CD4-positive, CD25-positive, alpha-beta regulatory T cell (primary cell): ENCODE measurements around the gene ZWINT. TPM values are rescaled to one million over a fixed set of nuclear protein-coding genes. Genes with fewer than 3 reads are reported as not detected.

Experiments
- ATAC-seq, 2 donors: fragments of 150-1000 bp; cut with Tn5 transposase; one replicate each; pipeline ENCODE4 v1.10.0; 2021; ENCODE audit warnings: low read depth in 2 of 2, moderate number of reproducible peaks in 2 of 2, moderate library complexity in 1 of 2
- DNase-seq, 3 donors: peaks; one replicate each; pipeline versions ENCODE4 v3.0.0 to v3.0.0-alpha.2; 2012 to 2022; ENCODE audit warnings: mixed read lengths in 1 of 3
- H3K27ac ChIP-seq: one replicate; pipeline ENCODE4 v1.7.0; 2013; ENCODE audit warnings: mild to moderate bottlenecking, low read length; ENCODE audit not compliant: insufficient read depth, poor library complexity, severe bottlenecking
- H3K27me3 ChIP-seq: one replicate; pipeline ENCODE4 v1.7.0; 2013; ENCODE audit warnings: low read length; ENCODE audit not compliant: control insufficient read depth, insufficient read depth
- H3K36me3 ChIP-seq: one replicate; pipeline ENCODE4 v1.7.0; 2013; ENCODE audit warnings: mild to moderate bottlenecking, low read length, moderate library complexity; ENCODE audit not compliant: control insufficient read depth, insufficient read depth
- H3K4me1 ChIP-seq: 2 replicates; pipeline ENCODE4 v1.7.0; 2013; ENCODE audit warnings: mild to moderate bottlenecking, low read length; ENCODE audit not compliant: insufficient read depth, control insufficient read depth, poor library complexity, severe bottlenecking
- H3K4me3 ChIP-seq: one replicate; pipeline ENCODE4 v1.7.0; 2013; ENCODE audit warnings: low read depth, mild to moderate bottlenecking, low read length, moderate library complexity
- H3K9me3 ChIP-seq, 2 experiments: 1 replicate in 1 of 2; 2 replicates in 1 of 2; pipeline ENCODE4 v1.7.0; 2013; ENCODE audit warnings: low read length in 2 of 2, mild to moderate bottlenecking in 1 of 2, moderate library complexity in 1 of 2; ENCODE audit not compliant: control insufficient read depth in 2 of 2
- H3K27ac Mint-ChIP-seq, 3 donors: one replicate each; pipeline ENCODE4 v1.8.0; 2020 to 2022; ENCODE audit warnings: mild to moderate bottlenecking in 3 of 3, mixed read lengths in 3 of 3, moderate library complexity in 2 of 3
- H3K27me3 Mint-ChIP-seq: one replicate; pipeline ENCODE4 v1.8.0; 2022; ENCODE audit warnings: mild to moderate bottlenecking, mixed read lengths
- H3K36me3 Mint-ChIP-seq: one replicate; pipeline ENCODE4 v1.8.0; 2020; ENCODE audit warnings: mixed read lengths
- H3K4me1 Mint-ChIP-seq, 4 donors: one replicate each; pipeline ENCODE4 v1.8.0; 2020 to 2022; ENCODE audit warnings: mixed read lengths in 4 of 4, mild to moderate bottlenecking in 1 of 4
- H3K4me3 Mint-ChIP-seq, 4 donors: one replicate each; pipeline ENCODE4 v1.8.0; 2020 to 2022; ENCODE audit warnings: mild to moderate bottlenecking in 4 of 4, mixed read lengths in 4 of 4, moderate library complexity in 3 of 4
- H3K9me3 Mint-ChIP-seq, 7 donors: one replicate each; pipeline ENCODE4 v1.8.0; 2020 to 2022; ENCODE audit warnings: mixed read lengths in 7 of 7, mild to moderate bottlenecking in 3 of 7, moderate library complexity in 2 of 7
- polyA plus RNA-seq, 4 donors: library from polyadenylated mRNA; unstranded; fragments of 300-500 nt; fragmentation: Illumina TruSeq; gene quantifications; one replicate each; pipeline ENCODE4 v1.2.3, GENCODE V29; 2021
- total RNA-seq: library from RNA; stranded (reverse); gene quantifications from one replicate; pipeline ENCODE4 v1.2.3, GENCODE V29; 2022

ZWINT gene
- 3.4 TPM for total RNA-seq
- 10 to 100 TPM in 3 of 4 donors, 1 to 10 TPM in 1; 6.8 to 13.7 (median 11.2) TPM for polyA plus RNA-seq

- no peaks in the 10 kb centered on the region for H3K9me3 Mint-ChIP-seq
- H3K36me3 ChIP-seq: no peaks in the 10 kb centered on the region
- no peaks in the 10 kb centered on the region for H3K36me3 Mint-ChIP-seq
- DNase-seq (peak; percentile 88 to 97 (median 91)), ATAC-seq (peak; percentile 89 to 94)
- H3K9me3 ChIP-seq: no peaks in the 10 kb centered on the region
- peak within 1 kb of the TSS; percentile 86 to 93 (median 90) for H3K27ac Mint-ChIP-seq
- peaks cover 14 to 58% (median 42%) of the 10 kb centered on the region in 4 donors for H3K4me1 Mint-ChIP-seq
- H3K4me3 Mint-ChIP-seq: peak within 1 kb of the TSS; percentile 87 to 97 (median 94)
- peaks cover 21% of the 10 kb centered on the region for H3K4me1 ChIP-seq
- peak within 1 kb of the TSS; percentile 98 for H3K4me3 ChIP-seq
- no peaks in the 10 kb centered on the region for H3K27me3 Mint-ChIP-seq
- H3K27ac ChIP-seq: peak within 1 kb of the TSS; percentile 60
- H3K27me3 ChIP-seq: no peaks in the 10 kb centered on the region
These were observed at the start of gene ZWINT for GRCh38 chr10:56360967-56361612. Gene ZWINT, minus strand, starts transcription at chr10:56361259. Its CDS starts 23 bp downstream, at chr10:56361236.

GRCh38 chr10:56383806-56384205, 22.7 kb upstream of the ZWINT start:
- no peaks in the 10 kb centered on the region for H3K27me3 ChIP-seq
- no peaks in the 10 kb centered on the region for H3K4me1 Mint-ChIP-seq
- no peaks in the 10 kb centered on the region for H3K36me3 ChIP-seq
- no peak overlapping the region for H3K4me3 ChIP-seq
- no peak overlapping the region for H3K4me3 Mint-ChIP-seq
- ATAC-seq (no peak), DNase-seq (no peak)
- H3K4me1 ChIP-seq: no peaks in the 10 kb centered on the region
- no peaks in the 10 kb centered on the region for H3K27me3 Mint-ChIP-seq
- H3K27ac Mint-ChIP-seq: no peak overlapping the region
- H3K36me3 Mint-ChIP-seq: no peaks in the 10 kb centered on the region
- H3K27ac ChIP-seq: no peak overlapping the region
- H3K9me3 Mint-ChIP-seq: peaks cover 0 to 10% (median 8%) of the 10 kb centered on the region in 7 donors
- no peaks in the 10 kb centered on the region for H3K9me3 ChIP-seq

- Histone ChIP-seq H3K4me3 (no peak overlapping the region), H3K4me1 (no peaks in the 10 kb centered on the region), H3K9me3 (peaks cover 28 to 30% of the 10 kb centered on the region in 2 experiments), H3K27me3 (no peaks in the 10 kb centered on the region), H3K36me3 (no peaks in the 10 kb centered on the region), H3K27ac (no peak overlapping the region)
- peak in 1 of 3 donors; percentile 37 for DNase-seq
- Mint-ChIP-seq H3K27ac (no peak overlapping the region), H3K9me3 (peaks cover 0 to 16% (median 12%) of the 10 kb centered on the region in 7 donors), H3K27me3 (no peaks in the 10 kb centered on the region), H3K4me3 (no peak overlapping the region), H3K36me3 (no peaks in the 10 kb centered on the region), H3K4me1 (no peaks in the 10 kb centered on the region)
- no peak for ATAC-seq
These were observed 9.4 kb upstream of the ZWINT start for GRCh38 chr10:56370217-56371113.

- peaks cover 21% of the 10 kb centered on the region for H3K4me1 ChIP-seq
- H3K4me3 ChIP-seq: peak overlapping the region; percentile 98
- no peaks in the 10 kb centered on the region for H3K27me3 ChIP-seq
- Mint-ChIP-seq H3K27ac (peak overlapping the region; percentile 26 to 93 (median 86)), H3K36me3 (no peaks in the 10 kb centered on the region), H3K4me3 (peak overlapping the region; percentile 87 to 97 (median 94)), H3K27me3 (no peaks in the 10 kb centered on the region), H3K9me3 (no peaks in the 10 kb centered on the region), H3K4me1 (peaks cover 14 to 60% (median 43%) of the 10 kb centered on the region in 4 donors)
- H3K27ac ChIP-seq: peak overlapping the region; percentile 60
- no peaks in the 10 kb centered on the region for H3K36me3 ChIP-seq
- DNase-seq: no peak
- H3K9me3 ChIP-seq: no peaks in the 10 kb centered on the region
- ATAC-seq: no peak
These were observed 484 bp downstream of the ZWINT start for GRCh38 chr10:56360583-56360966.

- DNase-seq (no peak), ATAC-seq (no peak)
- H3K9me3 ChIP-seq: no peaks in the 10 kb centered on the region
- Mint-ChIP-seq H3K27me3 (no peaks in the 10 kb centered on the region), H3K36me3 (no peaks in the 10 kb centered on the region), H3K4me1 (peaks cover 14 to 65% (median 45%) of the 10 kb centered on the region in 4 donors), H3K9me3 (no peaks in the 10 kb centered on the region), H3K27ac (peak overlapping the region in 2 of 3 donors; percentile 36 to 45), H3K4me3 (peak overlapping the region; percentile 87 to 97 (median 94))
- H3K4me3 ChIP-seq: no peak overlapping the region
- no peak overlapping the region for H3K27ac ChIP-seq
- H3K27me3 ChIP-seq: no peaks in the 10 kb centered on the region
- H3K4me1 ChIP-seq: peaks cover 21% of the 10 kb centered on the region
- no peaks in the 10 kb centered on the region for H3K36me3 ChIP-seq
These were observed 1.2 kb downstream of the ZWINT start for GRCh38 chr10:56359837-56360236.

- peaks cover 14 to 58% (median 40%) of the 10 kb centered on the region in 4 donors for H3K4me1 Mint-ChIP-seq
- no peaks in the 10 kb centered on the region for H3K27me3 Mint-ChIP-seq
- Histone ChIP-seq H3K36me3 (no peaks in the 10 kb centered on the region), H3K9me3 (no peaks in the 10 kb centered on the region), H3K4me3 (no peak overlapping the region), H3K27ac (peak overlapping the region; percentile 17), H3K4me1 (peaks cover 17% of the 10 kb centered on the region), H3K27me3 (no peaks in the 10 kb centered on the region)
- no peak overlapping the region for H3K4me3 Mint-ChIP-seq
- peaks cover 0 to 2% (median 0%) of the 10 kb centered on the region in 7 donors for H3K9me3 Mint-ChIP-seq
- no peaks in the 10 kb centered on the region for H3K36me3 Mint-ChIP-seq
- ATAC-seq (no peak), DNase-seq (no peak)
- no peak overlapping the region for H3K27ac Mint-ChIP-seq
These were observed 4.0 kb downstream of the ZWINT start for GRCh38 chr10:56357018-56357417.

GRCh38 chr10:56351909-56352630, 9.0 kb downstream of the ZWINT start:
- peaks cover 3% of the 10 kb centered on the region for H3K4me1 ChIP-seq
- Mint-ChIP-seq H3K4me1 (peaks cover 3 to 30% (median 19%) of the 10 kb centered on the region in 4 donors), H3K36me3 (no peaks in the 10 kb centered on the region), H3K27me3 (no peaks in the 10 kb centered on the region), H3K9me3 (peaks cover 0 to 2% (median 0%) of the 10 kb centered on the region in 7 donors), H3K27ac (no peak overlapping the region), H3K4me3 (no peak overlapping the region)
- H3K4me3 ChIP-seq: no peak overlapping the region
- ATAC-seq: no peak
- no peaks in the 10 kb centered on the region for H3K27me3 ChIP-seq
- no peaks in the 10 kb centered on the region for H3K36me3 ChIP-seq
- no peak overlapping the region for H3K27ac ChIP-seq
- H3K9me3 ChIP-seq: no peaks in the 10 kb centered on the region
- DNase-seq: no peak
